Peyer's patch (tissue), 4 donors: ENCODE results near the gene GCN1.

Experiments
- POLR2A ChIP-seq, 2 donors: fragments of 450-650 bp; IDR thresholded peaks; one replicate each; pipeline ENCODE4 v1.5.1; 2017; ENCODE audit warnings: antibody characterized with exemption in 2 of 2, mild to moderate bottlenecking in 2 of 2, moderate library complexity in 2 of 2
- TF ChIP-seq, protein P1 (sequence below), 6 experiments: fragments of 450-650 bp in 4 of 6; fragments of 200-600 bp in 2 of 6; sonication (generic) in 1 of 6; IDR thresholded peaks; one replicate each; pipeline ENCODE4 v1.5.1; 2017 to 2019; ENCODE audit warnings: antibody characterized with exemption in 6 of 6, mild to moderate bottlenecking in 3 of 6, moderate library complexity in 1 of 6

DNA sequence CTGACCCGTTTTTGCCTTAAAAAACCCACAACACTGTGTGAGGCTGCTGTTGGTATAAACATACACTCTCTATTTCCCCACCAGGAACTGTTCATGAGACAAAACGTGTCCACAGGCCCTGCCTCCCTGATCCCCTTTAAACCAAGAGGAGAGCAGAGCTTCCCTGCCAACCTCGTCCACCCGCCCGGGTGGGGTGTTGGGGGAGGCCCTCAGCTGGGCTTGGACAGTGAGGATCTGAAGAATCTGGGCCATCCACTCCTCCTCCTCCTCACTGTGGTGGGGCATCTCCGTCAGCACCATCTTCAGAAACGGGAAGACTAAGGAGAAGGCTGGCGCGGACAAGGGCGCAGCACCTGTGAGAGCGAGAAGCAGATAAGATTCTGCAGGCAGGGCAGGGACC, 36.8 kb downstream of the GCN1 start:
- TF ChIP-seq, protein P1, sequence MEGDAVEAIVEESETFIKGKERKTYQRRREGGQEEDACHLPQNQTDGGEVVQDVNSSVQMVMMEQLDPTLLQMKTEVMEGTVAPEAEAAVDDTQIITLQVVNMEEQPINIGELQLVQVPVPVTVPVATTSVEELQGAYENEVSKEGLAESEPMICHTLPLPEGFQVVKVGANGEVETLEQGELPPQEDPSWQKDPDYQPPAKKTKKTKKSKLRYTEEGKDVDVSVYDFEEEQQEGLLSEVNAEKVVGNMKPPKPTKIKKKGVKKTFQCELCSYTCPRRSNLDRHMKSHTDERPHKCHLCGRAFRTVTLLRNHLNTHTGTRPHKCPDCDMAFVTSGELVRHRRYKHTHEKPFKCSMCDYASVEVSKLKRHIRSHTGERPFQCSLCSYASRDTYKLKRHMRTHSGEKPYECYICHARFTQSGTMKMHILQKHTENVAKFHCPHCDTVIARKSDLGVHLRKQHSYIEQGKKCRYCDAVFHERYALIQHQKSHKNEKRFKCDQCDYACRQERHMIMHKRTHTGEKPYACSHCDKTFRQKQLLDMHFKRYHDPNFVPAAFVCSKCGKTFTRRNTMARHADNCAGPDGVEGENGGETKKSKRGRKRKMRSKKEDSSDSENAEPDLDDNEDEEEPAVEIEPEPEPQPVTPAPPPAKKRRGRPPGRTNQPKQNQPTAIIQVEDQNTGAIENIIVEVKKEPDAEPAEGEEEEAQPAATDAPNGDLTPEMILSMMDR (IDR thresholded peaks at IDR 0.05): no peak
- TF ChIP-seq POLR2A (IDR thresholded peaks at IDR 0.05): no peak
